Hepatocyte (in vitro differentiated cells): ENCODE measurements around the gene SORCS3. TPM values are rescaled to one million over a fixed set of nuclear protein-coding genes. Genes with fewer than 3 reads are reported as not detected.

Source experiments
- DNase-seq: peaks from one replicate; pipeline ENCODE4 v3.0.0-alpha.2; 2016; ENCODE audit warnings: low spot score
- H2AFZ ChIP-seq: fragments of 200-600 bp; sonication (generic); 2 replicates; pipeline ENCODE4 v1.6.0; 2016; ENCODE audit warnings: antibody characterized with exemption, mild to moderate bottlenecking
- H3K27ac ChIP-seq: fragments of 200-600 bp; sonication (generic); 2 replicates; pipeline ENCODE4 v1.5.1; 2016; ENCODE audit warnings: mild to moderate bottlenecking
- H3K27me3 ChIP-seq: fragments of 200-600 bp; sonication (generic); 2 replicates; pipeline ENCODE4 v1.6.1; 2016
- H3K36me3 ChIP-seq: fragments of 200-600 bp; sonication (generic); replicated peaks from 2 replicates; pipeline ENCODE4 v1.5.1; 2016; ENCODE audit warnings: low read depth; ENCODE audit not compliant: insufficient read depth
- H3K4me1 ChIP-seq: fragments of 200-600 bp; sonication (generic); 2 replicates; pipeline ENCODE4 v1.5.1; 2016; ENCODE audit warnings: mild to moderate bottlenecking, moderate library complexity; ENCODE audit not compliant: insufficient read depth
- H3K4me2 ChIP-seq: fragments of 200-600 bp; sonication (generic); 2 replicates; pipeline ENCODE4 v1.6.0; 2016
- H3K4me3 ChIP-seq: fragments of 200-600 bp; sonication (generic); 2 replicates; pipeline ENCODE4 v1.5.1; 2016; ENCODE audit warnings: mild to moderate bottlenecking
- H3K79me2 ChIP-seq: fragments of 200-600 bp; sonication (generic); 2 replicates; pipeline ENCODE4 v1.6.0; 2017; ENCODE audit warnings: mild to moderate bottlenecking
- H3K9me2 ChIP-seq: fragments of 200-600 bp; sonication (generic); replicated peaks from 2 replicates; pipeline ENCODE4 v1.6.0; 2017; ENCODE audit warnings: mild to moderate bottlenecking; ENCODE audit not compliant: insufficient read depth
- H3K9me3 ChIP-seq: fragments of 200-600 bp; sonication (generic); 2 replicates; pipeline ENCODE4 v1.5.1; 2016; ENCODE audit warnings: low read depth, mild to moderate bottlenecking
- H4K20me1 ChIP-seq: fragments of 200-600 bp; sonication (generic); 2 replicates; pipeline ENCODE4 v1.6.0; 2016; ENCODE audit warnings: mild to moderate bottlenecking; ENCODE audit not compliant: insufficient read depth, poor library complexity, severe bottlenecking
- CTCF ChIP-seq: fragments of 200-600 bp; sonication (generic); IDR thresholded peaks from 2 replicates; pipeline ENCODE4 v1.5.1; 2016; ENCODE audit warnings: antibody characterized with exemption, mild to moderate bottlenecking; ENCODE audit not compliant: poor library complexity
- EZH2 ChIP-seq: fragments of 200-600 bp; sonication (generic); IDR thresholded peaks from 2 replicates; pipeline ENCODE4 v1.6.1; 2016; ENCODE audit warnings: antibody characterized with exemption, mild to moderate bottlenecking, borderline replicate concordance
- EZH2phosphoT487 ChIP-seq: fragments of 200-600 bp; sonication (generic); IDR thresholded peaks from one replicate; pipeline ENCODE4 v1.6.1; 2018; ENCODE audit warnings: antibody characterized with exemption, mild to moderate bottlenecking, low read depth, moderate library complexity; ENCODE audit not compliant: unreplicated experiment, severe bottlenecking
- WGBS: methylation state at CpG from one replicate; pipeline ENCODE4 v1.1.6; 2016; ENCODE audit warnings: low lambda C conversion rate; ENCODE audit errors: missing lambda C conversion rate; 5-methylcytosine and 5-hydroxymethylcytosine counted together
- polyA plus RNA-seq: library from polyadenylated mRNA; unstranded; fragments of >200 nt; fragmentation: Nextera tagmentation; extraction: Ambion mirVana; gene quantifications from 2 replicates; pipeline ENCODE4 v1.2.1, GENCODE V29; 2016
- total RNA-seq: library from RNA; depleted of rRNA; stranded (reverse); fragments of >200 nt; gene quantifications from 2 replicates; pipeline ENCODE4 v1.2.3, GENCODE V29; 2014

The SORCS3 gene
- total and polyA plus RNA-seq, 2 experiments from 2014 or later: 0.59 to 0.80 TPM

- H2AFZ ChIP-seq: no peak overlapping the region
- H3K4me2 ChIP-seq: no peak overlapping the region
- H3K9me3 ChIP-seq: no peaks in the 10 kb centered on the region
- no peak overlapping the region for H3K27ac ChIP-seq
- H3K9me2 ChIP-seq: no peaks in the 10 kb centered on the region
- TF ChIP-seq EZH2 (no peak), EZH2phosphoT487 (no peak), CTCF (no peak)
- no peaks in the 10 kb centered on the region for H3K4me1 ChIP-seq
- WGBS: 35% methylated on average over 2 of the region's 2 CpGs
- DNase-seq: no peak
- H3K27me3 ChIP-seq: no peaks in the 10 kb centered on the region
- no peak overlapping the region for H3K4me3 ChIP-seq
- H3K79me2 ChIP-seq: no peaks in the 10 kb centered on the region
- H3K36me3 ChIP-seq: no peaks in the 10 kb centered on the region
- no peaks in the 10 kb centered on the region for H4K20me1 ChIP-seq
Observed at GRCh38 chr10:104966563-104967297, 325.6 kb downstream of the SORCS3 start.

DNA sequence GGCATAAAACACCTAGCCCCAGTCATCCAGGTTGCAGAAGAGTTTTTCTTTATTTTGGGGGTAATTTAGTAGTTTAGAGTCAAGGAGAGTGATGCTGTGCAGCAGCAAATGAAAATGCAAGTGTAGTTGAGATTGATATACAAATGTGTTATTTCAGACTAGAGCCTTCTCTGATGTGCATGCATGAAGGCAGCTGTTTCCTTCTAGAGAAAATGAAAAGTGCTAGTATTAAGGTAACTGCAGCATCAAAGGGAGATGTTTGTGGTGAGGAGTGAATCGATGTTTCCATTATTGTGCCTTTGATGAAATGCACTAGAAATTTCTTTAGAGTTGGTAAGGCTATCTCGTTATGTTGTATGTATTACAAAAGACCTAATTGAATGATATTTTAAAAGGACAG lies 339.3 kb downstream of the SORCS3 start:
- WGBS: 90% methylated on average over 2 of the region's 2 CpGs
- no peak overlapping the region for H3K27ac ChIP-seq
- no peaks in the 10 kb centered on the region for H4K20me1 ChIP-seq
- no peak for TF ChIP-seq CTCF
- no peak for TF ChIP-seq EZH2phosphoT487
- TF ChIP-seq EZH2: no peak
- no peak overlapping the region for H3K4me2 ChIP-seq
- H3K4me1 ChIP-seq: no peaks in the 10 kb centered on the region
- H3K79me2 ChIP-seq: no peaks in the 10 kb centered on the region
- H3K36me3 ChIP-seq: no peaks in the 10 kb centered on the region
- no peak overlapping the region for H3K4me3 ChIP-seq
- no peak for DNase-seq
- H3K27me3 ChIP-seq: no peaks in the 10 kb centered on the region
- no peaks in the 10 kb centered on the region for H3K9me2 ChIP-seq
- H3K9me3 ChIP-seq: no peaks in the 10 kb centered on the region
- H2AFZ ChIP-seq: no peak overlapping the region

DNA sequence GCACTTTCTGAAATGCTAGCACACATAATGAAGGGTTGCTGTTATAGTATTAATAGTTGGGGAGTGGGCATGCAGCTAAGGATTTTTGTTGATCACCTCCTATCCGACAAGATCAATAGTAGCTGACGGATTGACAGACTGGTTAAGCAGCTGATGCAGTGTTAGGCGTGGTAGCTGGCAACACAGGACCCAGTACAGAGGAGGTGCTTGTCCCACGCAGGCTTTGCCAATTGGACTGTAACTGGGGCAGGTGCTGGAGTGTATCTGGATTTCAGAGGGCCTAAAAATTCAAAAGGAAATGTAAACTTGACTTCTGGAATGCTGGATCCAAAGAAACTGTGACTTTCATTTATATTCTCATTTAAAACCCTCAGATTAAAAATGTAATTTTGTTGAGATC lies 340.9 kb downstream of the SORCS3 start:
- DNase-seq: no peak
- TF ChIP-seq EZH2: no peak
- no peak for TF ChIP-seq CTCF
- TF ChIP-seq EZH2phosphoT487: no peak
- H3K4me2 ChIP-seq: no peak overlapping the region
- no peaks in the 10 kb centered on the region for H3K9me3 ChIP-seq
- H3K27ac ChIP-seq: no peak overlapping the region
- no peak overlapping the region for H2AFZ ChIP-seq
- H3K4me3 ChIP-seq: no peak overlapping the region
- H3K36me3 ChIP-seq: no peaks in the 10 kb centered on the region
- no peaks in the 10 kb centered on the region for H3K27me3 ChIP-seq
- H3K9me2 ChIP-seq: no peaks in the 10 kb centered on the region
- no peaks in the 10 kb centered on the region for H4K20me1 ChIP-seq
- H3K4me1 ChIP-seq: no peaks in the 10 kb centered on the region
- 84% methylated on average over 4 of the region's 4 CpGs for WGBS
- no peaks in the 10 kb centered on the region for H3K79me2 ChIP-seq
